K562 (cell line): ENCODE data around the gene POU2F3. TPM values are rescaled to one million over a fixed set of nuclear protein-coding genes. Genes with fewer than 3 reads are reported as not detected.

Experiments used
- ARHGAP35 ChIP-seq: fragments of 450-650 bp; IDR thresholded peaks from 2 replicates; pipeline ENCODE4 v1.6.1; 2018; ENCODE audit not compliant: partially characterized antibody
- CHD2 ChIP-seq: IDR thresholded peaks from 2 replicates; pipeline ENCODE4 v1.6.1; 2011; ENCODE audit warnings: low read depth, low read length
- E2F3 ChIP-seq: fragments of 250-450 bp; sonication (Bioruptor Pico); IDR thresholded peaks from 2 replicates; pipeline ENCODE4 v1.4.0; 2020; ENCODE audit warnings: mild to moderate bottlenecking
- HCFC1 ChIP-seq: IDR thresholded peaks from 2 replicates; pipeline ENCODE4 v1.6.1; 2012; ENCODE audit warnings: low read depth, low read length, improper control_type of control experiment
- HDAC1 ChIP-seq, 2 experiments: fragments of 450-650 bp; IDR thresholded peaks; 2 replicates each; pipeline ENCODE4 v1.6.1; 2016 to 2017; ENCODE audit warnings: inconsistent platforms in 1 of 2, mild to moderate bottlenecking in 1 of 2, moderate library complexity in 1 of 2
- HSF4 ChIP-seq: fragments of 250-450 bp; sonication (Bioruptor Pico); IDR thresholded peaks from 2 replicates; pipeline ENCODE4 v2.1.2; 2022; ENCODE audit warnings: mild to moderate bottlenecking, moderate library complexity, borderline replicate concordance
- ILF3 ChIP-seq: fragments of 450-650 bp; IDR thresholded peaks from 2 replicates; pipeline ENCODE4 v1.6.1; 2018; ENCODE audit warnings: antibody characterized with exemption, mild to moderate bottlenecking, moderate library complexity, borderline replicate concordance
- NBN ChIP-seq: fragments of 450-650 bp; IDR thresholded peaks from 2 replicates; pipeline ENCODE4 v1.6.1; 2016; ENCODE audit warnings: low read depth, mild to moderate bottlenecking
- NFE2 ChIP-seq: IDR thresholded peaks from 2 replicates; pipeline ENCODE4 v1.6.1; 2014; ENCODE audit warnings: antibody characterized with exemption, low read depth
- NFIX ChIP-seq: fragments of 250-450 bp; sonication (Bioruptor Pico); IDR thresholded peaks from 2 replicates; pipeline ENCODE4 v1.4.0; 2020; ENCODE audit warnings: low read depth, mild to moderate bottlenecking, moderate library complexity
- PHF20 ChIP-seq: fragments of 450-650 bp; IDR thresholded peaks from 2 replicates; pipeline ENCODE4 v1.6.1; 2018; ENCODE audit not compliant: partially characterized antibody
- PHF21A ChIP-seq: fragments of 450-650 bp; IDR thresholded peaks from 2 replicates; pipeline ENCODE4 v1.6.1; 2017; ENCODE audit warnings: low read depth, borderline replicate concordance
- POLR2A ChIP-seq: fragments of 450-650 bp; conservative IDR thresholded peaks from 2 replicates; pipeline ENCODE4 v1.6.1; 2016
- TAL1 ChIP-seq: fragments of 450-650 bp; IDR thresholded peaks from 2 replicates; pipeline ENCODE4 v1.6.1; 2016; ENCODE audit warnings: mild to moderate bottlenecking
- USF1 ChIP-seq: sonication (generic); formaldehyde crosslinking; IDR thresholded peaks from 2 replicates; pipeline ENCODE4 v1.9.0; 2022; ENCODE audit warnings: mild to moderate bottlenecking, missing genetic modification reagents
- ZFP36 ChIP-seq: fragments of 150-350 bp; IDR thresholded peaks from 2 replicates; pipeline ENCODE4 v1.6.1; 2018; ENCODE audit warnings: low read length, low read depth; ENCODE audit not compliant: partially characterized antibody
- ZKSCAN1 ChIP-seq: fragments of 150-350 bp; IDR thresholded peaks from 2 replicates; pipeline ENCODE4 v1.6.1; 2016; ENCODE audit warnings: low read depth, low read length
- ZNF639 ChIP-seq, 2 experiments: fragments of 200-800 bp in 1 of 2; sonication (Bioruptor generic) in 1 of 2; sonication (generic) in 1 of 2; formaldehyde crosslinking in 1 of 2; IDR thresholded peaks in 1 of 2; conservative IDR thresholded peaks in 1 of 2; 2 replicates each; pipeline versions ENCODE4 v1.5.0 to v1.6.1; 2016 to 2020; ENCODE audit warnings: missing compliant biosample characterization in 1 of 2, missing genetic modification characterization in 1 of 2, missing genetic modification reagents in 1 of 2
- ZNF655 ChIP-seq: fragments of 250-450 bp; sonication (Bioruptor Pico); IDR thresholded peaks from 2 replicates; pipeline ENCODE4 v1.5.0; 2021
- polyA plus RNA-seq, 8 experiments: library from polyadenylated mRNA; depleted of rRNA in 4 of 8; stranded (reverse) in 5 of 8; unstranded in 3 of 8; fragments of >200 nt; fragmentation: Nextera tagmentation in 2 of 8; fragmentation: Illumina TruSeq in 1 of 8; extraction: Ambion mirVana in 2 of 8; extraction: Trizol in 1 of 8; gene quantifications; 2 replicates each; pipeline versions ENCODE4 v1.2.1 to v1.2.3, GENCODE V29; 2011 to 2014; ENCODE audit warnings: inconsistent platforms in 1 of 8, missing spikeins in 1 of 8
- total RNA-seq, 7 experiments: library from RNA; depleted of rRNA in 6 of 7; stranded (reverse); fragments of >200 nt in 6 of 7; fragmentation: Illumina TruSeq in 2 of 7; extraction: Trizol in 2 of 7; gene quantifications; 2 replicates each; pipeline versions ENCODE4 v1.2.1 to v1.2.3, GENCODE V29; 2011 to 2021; ENCODE audit warnings: low replicate concordance in 1 of 7
- TF ChIP-seq, protein P1 (sequence below): IDR thresholded peaks from 2 replicates; pipeline ENCODE4 v1.6.1; 2012; ENCODE audit warnings: low read depth, low read length, improper control_type of control experiment, borderline replicate concordance
- TF ChIP-seq, protein P2 (sequence below): fragments of 450-650 bp; IDR thresholded peaks from 2 replicates; pipeline ENCODE4 v1.6.1; 2014; ENCODE audit warnings: low read depth, mild to moderate bottlenecking, moderate library complexity, borderline replicate concordance
- TF ChIP-seq, protein P3 (sequence below): fragments of 250-450 bp; sonication (Bioruptor Pico); IDR thresholded peaks from 2 replicates; pipeline ENCODE4 v1.9.0; 2021; ENCODE audit warnings: mild to moderate bottlenecking

The POU2F3 gene
- total and polyA plus RNA-seq, 9 of the 15 experiments (the other 6 are each of a cell fraction or from before 2014, with no cell fraction given) = not detected

- TF ChIP-seq, protein P1, sequence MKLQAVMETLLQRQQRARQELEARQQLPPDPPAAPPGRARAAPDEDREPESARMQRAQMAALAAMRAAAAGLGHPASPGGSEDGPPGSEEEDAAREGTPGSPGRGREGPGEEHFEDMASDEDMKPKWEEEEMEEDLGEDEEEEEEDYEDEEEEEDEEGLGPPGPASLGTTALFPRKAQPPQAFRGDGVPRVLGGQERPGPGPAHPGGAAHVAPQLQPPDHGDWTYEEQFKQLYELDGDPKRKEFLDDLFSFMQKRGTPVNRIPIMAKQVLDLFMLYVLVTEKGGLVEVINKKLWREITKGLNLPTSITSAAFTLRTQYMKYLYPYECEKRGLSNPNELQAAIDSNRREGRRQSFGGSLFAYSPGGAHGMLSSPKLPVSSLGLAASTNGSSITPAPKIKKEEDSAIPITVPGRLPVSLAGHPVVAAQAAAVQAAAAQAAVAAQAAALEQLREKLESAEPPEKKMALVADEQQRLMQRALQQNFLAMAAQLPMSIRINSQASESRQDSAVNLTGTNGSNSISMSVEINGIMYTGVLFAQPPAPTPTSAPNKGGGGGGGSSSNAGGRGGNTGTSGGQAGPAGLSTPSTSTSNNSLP = 0 out of 2 replicates have a peak, but pooled peaks have one; percentile 38
- TF ChIP-seq NFIX (CRISPR knock-in tag) (no peak), TAL1 (peak; percentile 16; the same call in 1 of the 2 replicates), POLR2A (peak; percentile 68), HSF4 (CRISPR knock-in tag) (no peak), HDAC1 (IDR thresholded peaks at IDR 0.05) (peak; percentile 60 to 66; a peak in 3 of 4 replicates), PHF21A (peak; percentile 93), ZNF639 (CRISPR knock-in tag; conservative IDR thresholded peaks at IDR 0.05 in 1 of 2, IDR thresholded peaks at IDR 0.05 in 1 of 2) (peak in 1 of 2 experiments; percentile 96; a peak in 2 of 4 replicates), NBN (peak; percentile 87), NFE2 (peak; percentile 2; the same call in 1 of the 2 replicates), ARHGAP35 (no peak), ZNF655 (no peak), USF1 (CRISPR knock-in tag) (no peak), ZKSCAN1 (0 out of 2 replicates have a peak, but pooled peaks have one; percentile 12), ILF3 (peak; percentile 13; the same call in 1 of the 2 replicates), PHF20 (peak; percentile 40), HCFC1 (peak; percentile 65), CHD2 (peak; percentile 93), E2F3 (CRISPR knock-in tag) (no peak), ZFP36 (no peak)
- TF ChIP-seq, protein P2, sequence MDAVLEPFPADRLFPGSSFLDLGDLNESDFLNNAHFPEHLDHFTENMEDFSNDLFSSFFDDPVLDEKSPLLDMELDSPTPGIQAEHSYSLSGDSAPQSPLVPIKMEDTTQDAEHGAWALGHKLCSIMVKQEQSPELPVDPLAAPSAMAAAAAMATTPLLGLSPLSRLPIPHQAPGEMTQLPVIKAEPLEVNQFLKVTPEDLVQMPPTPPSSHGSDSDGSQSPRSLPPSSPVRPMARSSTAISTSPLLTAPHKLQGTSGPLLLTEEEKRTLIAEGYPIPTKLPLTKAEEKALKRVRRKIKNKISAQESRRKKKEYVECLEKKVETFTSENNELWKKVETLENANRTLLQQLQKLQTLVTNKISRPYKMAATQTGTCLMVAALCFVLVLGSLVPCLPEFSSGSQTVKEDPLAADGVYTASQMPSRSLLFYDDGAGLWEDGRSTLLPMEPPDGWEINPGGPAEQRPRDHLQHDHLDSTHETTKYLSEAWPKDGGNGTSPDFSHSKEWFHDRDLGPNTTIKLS = 0 out of 2 replicates have a peak, but pooled peaks have one; percentile 23
- TF ChIP-seq, protein P3, sequence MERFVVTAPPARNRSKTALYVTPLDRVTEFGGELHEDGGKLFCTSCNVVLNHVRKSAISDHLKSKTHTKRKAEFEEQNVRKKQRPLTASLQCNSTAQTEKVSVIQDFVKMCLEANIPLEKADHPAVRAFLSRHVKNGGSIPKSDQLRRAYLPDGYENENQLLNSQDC = no peak
Observed at GRCh38 chr11:120335908-120336640, 96.1 kb downstream of the POU2F3 start, which contains the start of gene ARHGEF12 (continued).
